NCI-H748 treated with DMSO at 0.1 percent for 48 hours (cell line): ENCODE data around the gene SUSD1.

ENCODE experiments used
- DNase-seq: peaks from one replicate; lab custom pipeline; 2025; lab: John Stamatoyannopoulos, UW

SUSD1 gene

GRCh38 chr9:112012026-112012902 is 162.8 kb downstream of the SUSD1 start:
- DNase-seq: no peak

GRCh38 chr9:112011051-112011620 is 164.0 kb downstream of the SUSD1 start:
- no peak for DNase-seq

GRCh38 chr9:112010537-112010936 is 164.6 kb downstream of the SUSD1 start:
- DNase-seq: no peak

DNA sequence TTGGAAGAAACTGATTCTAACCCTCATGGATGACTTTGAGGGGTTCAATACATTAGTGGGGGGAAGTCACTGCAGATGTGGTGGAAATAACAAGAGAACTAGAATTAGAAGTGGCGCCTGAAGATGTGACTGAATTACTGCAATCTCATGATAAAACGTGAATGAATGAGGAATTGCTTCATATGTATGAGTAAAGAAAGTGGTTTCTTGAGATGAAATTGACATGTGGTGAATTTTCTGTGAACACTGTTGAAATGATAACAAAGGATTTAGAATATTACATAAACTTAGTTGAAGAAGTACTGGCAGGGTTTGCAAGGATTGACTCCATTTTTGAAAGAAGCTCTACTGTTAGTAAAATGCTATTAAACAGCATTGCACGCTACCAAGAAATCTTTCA is 165.4 kb downstream of the SUSD1 start:
- no peak for DNase-seq

GRCh38 chr9:112007575-112008240 is 167.4 kb downstream of the SUSD1 start:
- no peak for DNase-seq

DNA sequence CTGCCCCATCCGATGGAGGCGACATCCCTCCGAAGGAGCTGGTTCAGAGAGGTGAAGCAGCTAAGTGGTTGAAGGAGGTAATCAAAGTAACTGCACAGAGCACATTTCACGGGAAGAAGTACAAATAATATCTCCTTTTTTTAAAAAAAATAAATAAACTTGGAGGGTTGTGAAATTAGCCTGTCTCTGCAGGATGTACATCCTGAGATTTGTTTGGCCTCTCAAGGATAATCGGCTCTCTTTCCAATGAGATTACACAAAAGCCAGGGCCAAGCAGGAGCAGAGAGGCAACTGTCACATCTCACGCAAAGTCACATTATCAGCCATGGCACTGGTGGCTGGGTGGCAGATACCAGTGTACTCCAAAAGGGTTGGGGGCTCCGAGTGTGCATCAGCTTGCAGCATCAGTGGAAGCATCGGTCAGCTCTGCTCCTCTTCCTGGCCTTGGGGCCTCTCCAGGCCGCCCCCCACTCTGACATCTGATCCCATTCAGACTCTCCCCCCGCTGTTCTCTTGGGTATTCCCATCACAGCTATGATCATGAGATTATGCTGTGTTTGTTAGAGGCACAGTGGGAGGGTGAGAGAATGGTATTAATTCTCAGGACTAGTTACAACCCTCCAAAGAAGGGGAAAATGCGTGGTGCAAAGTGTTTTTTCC is 168.6 kb downstream of the SUSD1 start:
- DNase-seq: no peak

DNA sequence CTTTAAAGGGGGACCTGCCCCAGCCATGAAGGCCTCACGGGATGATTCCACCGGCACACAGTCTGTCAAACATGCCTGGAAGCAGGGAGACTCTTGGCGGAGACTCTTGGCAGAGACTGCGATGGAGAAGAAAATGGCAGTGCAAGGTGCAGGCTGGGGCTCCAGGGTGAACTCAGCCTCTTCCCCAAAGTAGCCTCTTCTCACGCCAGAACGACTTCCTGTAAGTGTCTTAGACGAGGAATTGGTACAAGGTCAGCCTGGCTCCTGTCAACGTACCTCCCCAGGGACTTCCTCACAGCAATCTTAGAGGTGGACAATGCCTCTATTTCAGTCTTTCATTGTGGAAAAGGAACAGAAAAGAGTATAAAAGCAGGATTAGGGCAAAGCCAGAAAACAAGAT is 169.2 kb downstream of the SUSD1 start:
- no peak for DNase-seq

DNA sequence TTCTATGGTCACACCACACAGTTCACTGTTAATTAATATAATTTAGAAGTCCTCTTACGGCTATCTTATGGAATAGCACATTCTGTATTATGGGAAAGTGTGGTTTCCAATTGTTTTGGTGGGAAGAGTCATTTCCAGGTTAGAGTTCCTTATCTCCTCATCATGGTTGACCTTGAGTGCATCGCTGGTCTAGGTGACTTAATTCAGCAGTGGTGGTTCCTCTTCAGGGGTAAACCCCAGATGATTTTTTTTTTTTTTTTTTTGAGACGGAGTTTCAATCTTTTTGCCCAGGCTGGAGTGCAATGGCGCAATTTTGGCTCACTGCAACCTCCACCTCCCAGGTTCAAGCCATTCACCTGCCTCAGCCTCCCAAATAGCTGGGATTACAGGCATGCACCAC is 171.6 kb downstream of the SUSD1 start:
- DNase-seq: no peak

DNA sequence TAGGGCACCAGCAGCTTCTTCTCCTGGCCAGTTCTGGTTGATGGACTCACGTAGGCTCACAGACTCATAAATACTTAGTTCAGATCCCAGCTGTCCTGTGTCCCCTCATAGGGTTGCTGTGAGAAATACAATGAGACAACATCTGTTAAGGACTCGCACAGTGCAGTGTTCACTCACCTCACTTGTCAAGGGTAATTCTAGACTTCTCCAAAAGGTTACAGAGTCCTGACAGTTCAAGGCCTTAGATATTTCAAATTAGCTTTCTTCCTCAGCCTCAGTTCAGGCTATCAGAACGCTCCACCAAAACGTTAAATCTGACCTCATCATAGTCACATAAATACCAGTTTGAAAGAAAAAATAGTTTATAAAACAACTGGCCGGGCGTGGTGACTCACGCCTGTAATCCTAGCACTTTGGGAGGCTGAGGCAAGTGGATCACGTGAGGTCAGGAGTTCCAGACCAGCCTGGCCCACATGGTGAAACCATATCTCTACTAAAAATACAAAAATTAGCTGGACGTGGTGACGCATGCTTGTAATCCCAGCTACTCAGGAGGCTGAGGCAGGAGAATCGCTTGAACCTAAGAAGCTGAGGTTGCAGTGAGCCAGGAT is 172.1 kb downstream of the SUSD1 start:
- no peak for DNase-seq

DNA sequence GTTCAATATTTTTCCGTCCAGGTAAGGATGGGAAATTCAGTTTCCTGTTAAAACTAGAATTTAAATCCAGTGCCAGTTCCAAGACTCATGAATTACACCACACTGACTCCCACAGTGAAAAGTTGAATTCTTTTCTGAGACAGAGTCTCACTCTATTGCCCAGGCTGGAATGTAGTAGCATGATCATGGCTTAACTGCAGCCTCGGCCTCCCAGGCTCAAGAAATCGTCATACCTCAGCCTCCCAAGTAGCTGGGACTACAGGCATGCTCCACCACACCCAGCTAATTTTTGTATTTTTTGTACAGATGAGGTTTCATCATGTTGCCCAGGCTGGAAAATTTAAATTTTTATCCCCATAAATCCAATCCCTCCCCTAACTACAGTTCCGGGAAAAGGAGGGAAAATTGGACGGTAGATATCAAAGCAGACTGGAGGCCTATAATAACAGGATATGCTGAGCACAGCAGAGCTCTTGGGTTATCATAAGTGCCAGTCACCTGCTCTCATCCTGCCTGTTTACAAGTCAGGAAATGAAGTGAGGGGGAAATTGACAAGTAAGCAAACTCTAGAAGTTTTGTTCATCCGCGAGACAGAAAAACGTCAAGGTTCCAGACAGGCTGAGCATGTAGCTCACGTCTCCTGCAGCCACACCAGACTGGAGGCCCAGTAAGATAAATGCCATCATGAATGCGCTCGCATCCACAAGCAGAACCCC is 172.8 kb downstream of the SUSD1 start:
- DNase-seq: no peak

GRCh38 chr9:112000743-112001142 is 174.4 kb downstream of the SUSD1 start:
- no peak for DNase-seq

DNA sequence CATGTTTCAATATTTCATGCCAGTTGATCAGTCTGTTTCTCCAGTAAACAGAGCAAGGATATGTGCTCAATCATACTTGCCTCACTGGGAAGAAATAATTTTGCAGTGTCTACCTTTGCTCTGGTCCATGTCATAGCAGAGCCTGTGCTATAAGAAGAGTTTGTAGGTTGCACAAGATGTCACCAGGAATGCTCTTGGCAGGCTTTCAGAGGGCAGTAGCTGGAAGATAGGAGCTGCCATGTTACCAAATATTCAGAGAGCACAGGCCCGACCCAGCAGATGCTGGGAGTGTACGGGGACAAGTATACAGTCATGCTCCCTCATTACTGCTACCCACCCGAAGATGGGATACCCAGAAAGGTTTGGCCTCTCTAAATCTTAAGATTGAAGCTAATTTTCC is 175.8 kb downstream of the SUSD1 start:
- DNase-seq: no peak

DNA sequence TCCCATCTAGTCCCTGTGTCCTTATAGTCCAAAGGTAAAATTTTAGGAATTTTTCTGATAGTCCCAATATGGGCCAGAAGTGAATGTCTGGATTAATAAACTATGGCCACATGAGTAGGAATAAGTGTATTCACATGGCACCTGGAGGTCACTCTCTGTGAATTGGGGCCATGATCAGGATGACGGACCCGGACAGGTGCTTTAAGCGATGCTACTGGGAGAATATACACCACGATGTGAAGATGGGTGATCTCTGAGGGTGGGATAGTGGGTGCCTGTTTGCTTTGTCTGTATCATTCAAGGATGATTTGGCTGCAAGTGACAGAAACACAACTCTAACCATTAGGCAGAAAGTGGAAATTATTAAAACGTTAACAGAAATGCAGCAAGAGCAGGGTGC is 177.3 kb downstream of the SUSD1 start:
- no peak for DNase-seq

DNA sequence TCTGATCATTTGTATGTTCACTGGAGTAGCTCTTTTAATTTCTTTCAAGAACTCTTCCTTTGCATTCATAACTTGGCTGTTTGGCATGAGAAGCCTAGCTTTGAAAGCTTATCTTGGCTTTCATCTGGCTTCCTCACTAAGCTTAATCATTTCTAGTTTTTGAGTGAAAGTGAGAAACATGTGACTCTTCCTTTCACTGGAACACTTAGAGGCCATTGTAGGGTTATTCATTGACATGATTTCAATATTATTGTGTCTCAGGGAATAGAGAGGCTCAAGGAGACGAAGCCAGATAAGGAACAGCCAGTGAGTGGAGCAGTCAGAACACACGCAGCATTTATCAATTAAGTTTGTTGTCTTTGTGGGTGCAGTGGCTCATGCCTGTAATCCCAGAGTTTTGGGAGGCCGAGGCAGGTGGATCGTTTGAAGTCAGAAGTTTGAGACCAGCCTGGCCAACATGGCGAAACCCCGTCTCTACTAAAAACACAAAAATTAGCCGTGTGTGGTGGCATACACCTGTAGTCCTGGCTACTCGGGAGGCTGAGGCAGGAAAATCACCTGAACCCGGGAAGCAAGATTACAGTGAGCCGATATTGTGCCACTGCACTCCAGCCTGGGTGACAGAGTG is 180.2 kb downstream of the SUSD1 start:
- DNase-seq: no peak

DNA sequence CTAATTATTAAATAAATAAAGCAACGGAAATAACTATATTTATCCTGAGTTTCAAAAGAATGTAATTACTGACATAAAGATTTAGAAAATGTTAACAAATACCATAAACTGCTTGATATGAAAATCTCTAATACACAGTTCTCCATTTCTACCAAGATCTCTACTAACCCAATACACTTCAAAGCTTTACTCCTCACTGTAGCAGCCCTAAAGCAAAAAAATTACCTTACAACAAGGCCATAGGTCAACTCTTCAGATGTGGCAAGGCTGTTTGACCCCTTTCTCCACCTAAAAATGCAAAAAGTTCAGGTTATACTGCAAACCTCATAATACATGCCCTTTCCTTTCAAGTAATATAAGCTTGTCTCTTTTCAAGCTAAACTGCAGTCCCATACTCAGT is 181.8 kb downstream of the SUSD1 start:
- no peak for DNase-seq

DNA sequence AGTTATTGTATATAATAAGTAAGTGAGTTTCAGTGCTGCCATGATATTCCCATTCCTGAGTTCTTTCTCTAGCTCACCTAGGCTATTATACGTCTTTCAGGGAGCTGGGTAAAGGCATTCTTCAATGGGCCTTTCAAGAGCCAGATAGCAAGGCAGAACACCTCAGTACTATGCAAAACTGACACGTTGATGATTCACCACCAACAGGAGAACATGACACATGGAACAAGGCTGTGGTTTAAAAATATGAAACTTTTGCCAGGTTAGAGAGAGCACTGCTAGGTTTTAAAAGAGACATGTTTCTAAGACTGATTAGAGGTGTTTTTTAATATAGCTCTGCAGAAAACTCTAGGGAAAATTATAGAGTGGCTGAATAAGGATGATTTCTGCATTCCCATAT is 182.6 kb downstream of the SUSD1 start:
- no peak for DNase-seq

DNA sequence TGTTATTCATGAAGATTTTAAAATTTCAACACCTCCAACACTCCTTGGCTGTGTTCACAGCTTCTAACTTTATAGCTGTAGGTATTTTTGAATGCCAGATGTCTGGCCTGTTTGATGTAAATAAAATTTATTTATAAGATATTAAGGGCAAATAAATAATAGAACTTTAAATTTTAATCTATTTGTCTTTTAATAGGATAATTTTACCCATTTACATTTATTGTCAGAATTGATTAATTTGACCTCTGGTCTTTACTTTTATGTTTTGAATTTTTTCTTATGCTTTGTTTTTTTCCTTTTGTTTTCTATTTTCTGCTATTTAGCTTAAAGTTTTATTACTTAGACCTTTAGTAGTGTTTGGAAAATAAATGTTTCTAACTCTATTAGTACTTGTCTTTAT is 183.9 kb downstream of the SUSD1 start:
- no peak for DNase-seq
